ENCODE data around the gene CALD1.

Gene CALD1

GRCh38 chr7:134778941-134779740, at the start of gene CALD1:
Gene CALD1 (plus strand): TSS chr7:134779634. CDS start chr7:134867734, 88,100 bp downstream.
- no peak for DNase-seq

- DNase-seq, result no peak
Measured at GRCh38 chr7:134729895-134730294, 49.5 kb upstream of the CALD1 start.

GRCh38 chr7:134730411-134730829, 49.0 kb upstream of the CALD1 start:
- DNase-seq, result no peak

- DNase-seq, result no peak
Measured at GRCh38 chr7:134731616-134732015, 47.8 kb upstream of the CALD1 start.

- DNase-seq, result no peak
Measured at GRCh38 chr7:134732728-134733127, 46.7 kb upstream of the CALD1 start.

- no peak for DNase-seq
Measured at GRCh38 chr7:134736381-134736780, 43.1 kb upstream of the CALD1 start.

GRCh38 chr7:134737566-134738345, 41.7 kb upstream of the CALD1 start:
- DNase-seq, result peak; percentile 22 to 45

GRCh38 chr7:134739362-134739761, 40.1 kb upstream of the CALD1 start:
- no peak for DNase-seq

- DNase-seq, result no peak
Measured at GRCh38 chr7:134740376-134740775, 39.1 kb upstream of the CALD1 start.

GRCh38 chr7:134741907-134742635, 37.4 kb upstream of the CALD1 start:
- DNase-seq, result no peak

GRCh38 chr7:134742688-134743350, 36.6 kb upstream of the CALD1 start:
- DNase-seq, result no peak

GRCh38 chr7:134744569-134744968, 34.9 kb upstream of the CALD1 start:
- no peak for DNase-seq

- no peak for DNase-seq
Measured at GRCh38 chr7:134747326-134747725, 32.1 kb upstream of the CALD1 start.

- peak; percentile 78 to 84 for DNase-seq
Measured at GRCh38 chr7:134750083-134751062, 29.1 kb upstream of the CALD1 start.

GRCh38 chr7:134752006-134752760, 27.3 kb upstream of the CALD1 start:
- no peak for DNase-seq

- DNase-seq, result peak; percentile 53 to 69
Measured at GRCh38 chr7:134755422-134756022, 23.9 kb upstream of the CALD1 start.

GRCh38 chr7:134757938-134758337, 21.5 kb upstream of the CALD1 start:
- no peak for DNase-seq

GRCh38 chr7:134758981-134759380, 20.5 kb upstream of the CALD1 start:
- no peak for DNase-seq

GRCh38 chr7:134761266-134761665, 18.2 kb upstream of the CALD1 start:
- DNase-seq, result no peak

- no peak for DNase-seq
Measured at GRCh38 chr7:134763960-134764359, 15.5 kb upstream of the CALD1 start.
